Breast epithelium (tissue), 4 donors: Measurements from ENCODE around the gene HAND1. TPM values are rescaled to one million over a fixed set of nuclear protein-coding genes. Genes with fewer than 3 reads are reported as not detected.

Experiments used
- DNase-seq, 2 donors: peaks; one replicate each; pipeline ENCODE4 v3.0.0-alpha.2; 2019; ENCODE audit warnings: low spot score in 2 of 2
- H3K27ac ChIP-seq, 2 donors: fragments of 200-600 bp; sonication (generic) in 1 of 2; one replicate each; pipeline ENCODE4 v1.5.1; 2016 to 2019; ENCODE audit warnings: mild to moderate bottlenecking in 1 of 2
- H3K27me3 ChIP-seq, 2 donors: fragments of 200-600 bp; sonication (generic) in 1 of 2; one replicate each; pipeline versions ENCODE4 v1.5.1 to v1.6.0; 2017 to 2019; ENCODE audit warnings: control low read depth in 1 of 2, mild to moderate bottlenecking in 1 of 2
- H3K36me3 ChIP-seq: fragments of 200-600 bp; one replicate; pipeline ENCODE4 v1.5.1; 2019
- H3K4me1 ChIP-seq, 2 donors: fragments of 200-600 bp; sonication (generic); one replicate each; pipeline ENCODE4 v1.5.1; 2016 to 2019; ENCODE audit warnings: control low read depth in 1 of 2
- H3K4me3 ChIP-seq, 3 donors: fragments of 200-600 bp; sonication (generic); 1 replicate in 2 of 3; 2 replicates in 1 of 3; pipeline ENCODE4 v1.5.1; 2016 to 2019; ENCODE audit warnings: mild to moderate bottlenecking in 3 of 3, moderate library complexity in 2 of 3
- H3K9me3 ChIP-seq, 2 donors: fragments of 200-600 bp; sonication (generic) in 1 of 2; one replicate each; pipeline ENCODE4 v1.5.1; 2016 to 2019; ENCODE audit warnings: control low read depth in 1 of 2
- CTCF ChIP-seq, 3 donors: fragments of 450-650 bp; IDR thresholded peaks; one replicate each; pipeline ENCODE4 v1.5.1; 2016 to 2017; ENCODE audit warnings: antibody characterized with exemption in 3 of 3, mild to moderate bottlenecking in 3 of 3, moderate library complexity in 3 of 3
- POLR2A ChIP-seq: fragments of 450-650 bp; IDR thresholded peaks from one replicate; pipeline ENCODE4 v1.6.1; 2016; ENCODE audit warnings: antibody characterized with exemption, mild to moderate bottlenecking, moderate library complexity
- POLR2AphosphoS5 ChIP-seq, 3 donors: sonication (generic); formaldehyde crosslinking; IDR thresholded peaks; one replicate each; pipeline ENCODE4 v1.6.1; 2017; ENCODE audit warnings: antibody characterized with exemption in 3 of 3
- intact Hi-C: fragments of 100-400 bp; cut with DNase I; formaldehyde crosslinking; loops from one replicate; pipeline ENCODE4 v1.15.1; 2023; ENCODE audit warnings: low total_unique reads
- total RNA-seq, 3 donors: library from RNA; depleted of rRNA; stranded (reverse); fragments of >200 nt; gene quantifications; one replicate each; pipeline ENCODE4 v1.1.0, GENCODE V29; 2016

HAND1 gene
- total RNA-seq, 3 donors from 2014 or later, result 0.16 to 0.59 TPM; not detected in 1

GRCh38 chr5:154475591-154476353 lies 2.3 kb downstream of the HAND1 start:
- TF ChIP-seq CTCF (IDR thresholded peaks at IDR 0.05) (no peak), POLR2AphosphoS5 (IDR thresholded peaks at IDR 0.05) (no peak), POLR2A (no peak)
- Histone ChIP-seq H3K27ac (no peak overlapping the region), H3K4me3 (peak overlapping the region in 1 of 3 donors; percentile 32), H3K9me3 (no peaks in the 10 kb centered on the region), H3K36me3 (no peaks in the 10 kb centered on the region), H3K27me3 (peaks cover 3 to 100% of the 10 kb centered on the region in 2 donors), H3K4me1 (peaks cover 0 to 26% of the 10 kb centered on the region in 2 donors)
- no peak for DNase-seq
- intact Hi-C loops, result loop anchor here (10.0 kb wide), 1 partner anchor 139 kb away; no protein-coding TSS in a partner anchor

- Histone ChIP-seq H3K9me3 (no peaks in the 10 kb centered on the region), H3K27ac (no peak overlapping the region), H3K4me1 (peaks cover 0 to 26% of the 10 kb centered on the region in 2 donors), H3K27me3 (peaks cover 0 to 94% of the 10 kb centered on the region in 2 donors), H3K4me3 (no peak overlapping the region), H3K36me3 (no peaks in the 10 kb centered on the region)
- TF ChIP-seq POLR2AphosphoS5 (IDR thresholded peaks at IDR 0.05), result no peak
- TF ChIP-seq POLR2A, result no peak
- intact Hi-C loops, result loop anchor here (10.0 kb wide), 1 partner anchor 140 kb away; no protein-coding TSS in a partner anchor
- DNase-seq, result no peak
Observed at GRCh38 chr5:154474396-154475334, 3.4 kb downstream of the HAND1 start.

GRCh38 chr5:154473581-154474283 lies 4.3 kb downstream of the HAND1 start:
- Histone ChIP-seq H3K27me3 (peaks cover 0 to 91% of the 10 kb centered on the region in 2 donors), H3K36me3 (no peaks in the 10 kb centered on the region), H3K4me1 (peaks cover 0 to 26% of the 10 kb centered on the region in 2 donors), H3K9me3 (no peaks in the 10 kb centered on the region), H3K4me3 (no peak overlapping the region), H3K27ac (no peak overlapping the region)
- intact Hi-C loops, result loop anchor here (10.0 kb wide), 1 partner anchor 141 kb away; no protein-coding TSS in a partner anchor
- TF ChIP-seq CTCF (IDR thresholded peaks at IDR 0.05) (no peak), POLR2AphosphoS5 (IDR thresholded peaks at IDR 0.05) (no peak)
- DNase-seq, result no peak

GRCh38 chr5:154472871-154473580 lies 5.0 kb downstream of the HAND1 start:
- H3K4me3 ChIP-seq, result no peak overlapping the region
- no peak overlapping the region for H3K27ac ChIP-seq
- H3K36me3 ChIP-seq, result no peaks in the 10 kb centered on the region
- no peak for TF ChIP-seq POLR2A
- TF ChIP-seq CTCF (IDR thresholded peaks at IDR 0.05), result no peak
- no peak for TF ChIP-seq POLR2AphosphoS5 (IDR thresholded peaks at IDR 0.05)
- intact Hi-C loops, result loop anchor here (10.0 kb wide), 1 partner anchor 142 kb away; no protein-coding TSS in a partner anchor
- no peak for DNase-seq
- H3K9me3 ChIP-seq, result no peaks in the 10 kb centered on the region
- peaks cover 0 to 20% of the 10 kb centered on the region in 2 donors for H3K4me1 ChIP-seq
- H3K27me3 ChIP-seq, result peaks cover 0 to 87% of the 10 kb centered on the region in 2 donors
